Progenitor cell of endocrine pancreas (in vitro differentiated cells): Measurements from ENCODE around the gene SGK1. TPM values are rescaled to one million over a fixed set of nuclear protein-coding genes. Genes with fewer than 3 reads are reported as not detected.
"Not testable (repeated sequence)": the region's sequence is repeated elsewhere in the genome, so short reads cannot be mapped to it uniquely, and the experiment has no call there.

Source experiments
- DNase-seq: peaks from one replicate; pipeline ENCODE4 v3.0.0; 2021; ENCODE audit warnings: low spot score; ENCODE audit not compliant: unreplicated experiment
- H3K27ac Mint-ChIP-seq: 2 replicates; pipeline ENCODE4 v1.8.0; 2021; ENCODE audit warnings: mild to moderate bottlenecking, moderate library complexity, mixed read lengths
- H3K27me3 Mint-ChIP-seq: 2 replicates; pipeline ENCODE4 v1.8.0; 2021; ENCODE audit warnings: mixed read lengths
- H3K36me3 Mint-ChIP-seq: 2 replicates; pipeline ENCODE4 v1.8.0; 2022; ENCODE audit warnings: mixed read lengths; ENCODE audit not compliant: insufficient read depth
- H3K4me1 Mint-ChIP-seq: 2 replicates; pipeline ENCODE4 v1.8.0; 2021; ENCODE audit warnings: low read depth, mixed read lengths
- H3K4me3 Mint-ChIP-seq: 2 replicates; pipeline ENCODE4 v1.8.0; 2021; ENCODE audit warnings: low read depth, mild to moderate bottlenecking, moderate library complexity, mixed read lengths
- H3K9me3 Mint-ChIP-seq: 2 replicates; pipeline ENCODE4 v1.8.0; 2021; ENCODE audit warnings: low read depth, mixed read lengths
- total RNA-seq: library from RNA; stranded (reverse); gene quantifications from 2 replicates; pipeline ENCODE4 v1.2.1, GENCODE V29; 2021
- TF ChIP-seq, protein P1 (sequence below): fragments of 200-600 bp; sonication (generic); IDR thresholded peaks from one replicate; pipeline ENCODE4 v1.5.0; 2021; ENCODE audit warnings: antibody characterized with exemption, mild to moderate bottlenecking; ENCODE audit not compliant: unreplicated experiment

Gene SGK1
- total RNA-seq, 1 donor from 2014 or later, result 13.9 TPM

- H3K4me1 Mint-ChIP-seq, result no peaks in the 10 kb centered on the region
- peaks cover 6% of the 10 kb centered on the region for H3K9me3 Mint-ChIP-seq
- TF ChIP-seq, protein P1, sequence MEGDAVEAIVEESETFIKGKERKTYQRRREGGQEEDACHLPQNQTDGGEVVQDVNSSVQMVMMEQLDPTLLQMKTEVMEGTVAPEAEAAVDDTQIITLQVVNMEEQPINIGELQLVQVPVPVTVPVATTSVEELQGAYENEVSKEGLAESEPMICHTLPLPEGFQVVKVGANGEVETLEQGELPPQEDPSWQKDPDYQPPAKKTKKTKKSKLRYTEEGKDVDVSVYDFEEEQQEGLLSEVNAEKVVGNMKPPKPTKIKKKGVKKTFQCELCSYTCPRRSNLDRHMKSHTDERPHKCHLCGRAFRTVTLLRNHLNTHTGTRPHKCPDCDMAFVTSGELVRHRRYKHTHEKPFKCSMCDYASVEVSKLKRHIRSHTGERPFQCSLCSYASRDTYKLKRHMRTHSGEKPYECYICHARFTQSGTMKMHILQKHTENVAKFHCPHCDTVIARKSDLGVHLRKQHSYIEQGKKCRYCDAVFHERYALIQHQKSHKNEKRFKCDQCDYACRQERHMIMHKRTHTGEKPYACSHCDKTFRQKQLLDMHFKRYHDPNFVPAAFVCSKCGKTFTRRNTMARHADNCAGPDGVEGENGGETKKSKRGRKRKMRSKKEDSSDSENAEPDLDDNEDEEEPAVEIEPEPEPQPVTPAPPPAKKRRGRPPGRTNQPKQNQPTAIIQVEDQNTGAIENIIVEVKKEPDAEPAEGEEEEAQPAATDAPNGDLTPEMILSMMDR, result no peak
- H3K27ac Mint-ChIP-seq, result no peak overlapping the region
- no peaks in the 10 kb centered on the region for H3K27me3 Mint-ChIP-seq
- H3K36me3 Mint-ChIP-seq, result no peaks in the 10 kb centered on the region
- DNase-seq, result no peak
- no peak overlapping the region for H3K4me3 Mint-ChIP-seq
These were observed 100.1 kb downstream of the SGK1 start for GRCh38 chr6:134217798-134218140.

DNA sequence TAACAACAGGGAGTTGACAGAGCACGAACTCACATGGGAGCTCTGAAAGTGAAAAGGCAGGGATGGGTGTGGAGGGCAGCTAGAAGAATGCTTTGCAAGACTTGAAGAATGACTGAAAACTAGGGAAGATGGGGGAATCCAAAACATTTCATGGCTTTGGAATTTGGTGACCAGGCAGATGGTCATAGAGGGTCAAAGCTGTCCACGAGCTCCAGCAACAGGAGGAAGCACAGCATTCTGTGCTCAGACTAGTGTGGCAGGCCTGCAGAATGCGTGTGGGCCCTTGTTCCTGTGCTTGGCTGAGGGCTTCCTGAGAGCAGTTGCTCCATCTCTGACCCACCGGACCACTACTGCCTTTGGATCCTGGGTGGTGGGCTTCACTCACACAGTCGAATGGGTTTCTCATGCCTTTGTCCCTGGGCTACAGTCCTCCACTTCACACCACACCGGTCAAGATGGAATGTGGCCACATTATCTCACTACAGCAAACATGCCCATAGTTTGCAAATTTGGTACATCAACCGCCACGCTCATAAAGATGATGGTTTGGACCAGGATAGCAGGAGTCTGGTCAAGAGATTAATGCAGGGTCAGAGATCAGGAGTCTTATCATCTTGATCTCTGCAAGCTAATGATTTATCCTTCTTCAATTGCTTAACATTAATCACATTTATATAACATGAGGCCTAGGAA lies 100.7 kb downstream of the SGK1 start:
- Mint-ChIP-seq H3K4me1 (no peaks in the 10 kb centered on the region), H3K27me3 (no peaks in the 10 kb centered on the region), H3K27ac (no peak overlapping the region), H3K36me3 (no peaks in the 10 kb centered on the region), H3K4me3 (no peak overlapping the region), H3K9me3 (peaks cover 6% of the 10 kb centered on the region)
- TF ChIP-seq, protein P1, result no peak
- no peak for DNase-seq

- Mint-ChIP-seq H3K9me3 (peaks cover 6% of the 10 kb centered on the region), H3K27me3 (no peaks in the 10 kb centered on the region)
- TF ChIP-seq, protein P1, result no peak
These were observed 101.5 kb downstream of the SGK1 start for GRCh38 chr6:134216301-134217010.

GRCh38 chr6:134213410-134213809 lies 104.5 kb downstream of the SGK1 start:
- H3K9me3 Mint-ChIP-seq, DNase-seq, H3K4me3 Mint-ChIP-seq, H3K27ac Mint-ChIP-seq, H3K27me3 Mint-ChIP-seq, H3K4me1 Mint-ChIP-seq, H3K36me3 Mint-ChIP-seq: not testable (repeated sequence)

More at GRCh38 chr6:134216301-134217010, 101.5 kb downstream of the SGK1 start:
- Mint-ChIP-seq H3K4me1 (no peaks in the 10 kb centered on the region), H3K4me3 (no peak overlapping the region), H3K27ac (no peak overlapping the region), H3K36me3 (no peaks in the 10 kb centered on the region)
- no peak for DNase-seq

GRCh38 chr6:134211297-134211696 lies 106.6 kb downstream of the SGK1 start:
- Mint-ChIP-seq H3K27me3 (peaks cover 4% of the 10 kb centered on the region), H3K4me3 (no peak overlapping the region), H3K9me3 (no peaks in the 10 kb centered on the region), H3K36me3 (no peaks in the 10 kb centered on the region), H3K4me1 (no peaks in the 10 kb centered on the region), H3K27ac (no peak overlapping the region)
- TF ChIP-seq, protein P1, result no peak
- no peak for DNase-seq

DNA sequence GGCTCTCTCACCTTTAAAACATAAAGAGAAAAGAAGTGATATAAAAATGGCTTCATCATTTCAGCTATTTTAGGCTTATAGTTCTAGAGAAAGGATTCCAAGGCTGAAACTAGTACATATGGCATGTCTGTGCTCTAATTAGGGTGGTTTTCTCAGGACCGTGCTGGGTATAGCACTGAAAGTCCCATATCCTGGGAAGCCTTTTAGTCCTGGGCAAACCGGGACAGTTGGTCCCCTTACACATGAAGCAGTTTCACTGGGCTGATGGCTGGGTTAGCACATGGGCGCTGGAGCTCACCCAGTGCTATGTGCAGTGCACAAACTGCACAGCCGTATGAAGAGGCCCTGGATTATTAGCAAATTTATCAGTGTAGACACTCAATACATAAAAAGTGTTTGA lies 110.5 kb downstream of the SGK1 start:
- H3K9me3 Mint-ChIP-seq, result no peaks in the 10 kb centered on the region
- DNase-seq, result no peak
- peaks cover 7% of the 10 kb centered on the region for H3K27me3 Mint-ChIP-seq
- H3K27ac Mint-ChIP-seq, result no peak overlapping the region
- TF ChIP-seq, protein P1, result no peak
- H3K4me3 Mint-ChIP-seq, result no peak overlapping the region
- no peaks in the 10 kb centered on the region for H3K36me3 Mint-ChIP-seq
- peaks cover 3% of the 10 kb centered on the region for H3K4me1 Mint-ChIP-seq
